Activated CD8-positive, alpha-beta T cell treated with anti-CD3 and anti-CD28 coated beads, Interleukin-2, amount 10 ng/mL, durations not matched to agents 7 days and 5 days (primary cell): ENCODE measurements around the gene GALNT17. TPM values are rescaled to one million over a fixed set of nuclear protein-coding genes. Genes with fewer than 3 reads are reported as not detected.

Experiments used
- ATAC-seq: fragments of 150-1000 bp; cut with Tn5 transposase; one replicate; pipeline ENCODE4 v1.10.0; 2021; ENCODE audit warnings: moderate library complexity
- CTCF ChIA-PET: fragments of 350-600 bp; sonication (Branson Sonifier 250); formaldehyde crosslinking; loops from one replicate; lab custom pipeline; 2021; ENCODE audit warnings: antibody characterized with exemption; lab: Charles Lee
- POLR2A ChIA-PET: fragments of 350-600 bp; sonication (Branson Sonifier 250); formaldehyde crosslinking; loops from one replicate; lab custom pipeline; 2021; ENCODE audit warnings: antibody characterized with exemption; lab: Charles Lee
- DNase-seq: peaks from one replicate; pipeline ENCODE4 v3.0.0-alpha.2; 2020
- H3K27ac Mint-ChIP-seq: one replicate; pipeline ENCODE4 v1.8.0; 2021; ENCODE audit warnings: mild to moderate bottlenecking, mixed read lengths
- H3K27me3 Mint-ChIP-seq: one replicate; pipeline ENCODE4 v1.8.0; 2021; ENCODE audit warnings: low read depth, mixed read lengths
- H3K36me3 Mint-ChIP-seq: one replicate; pipeline ENCODE4 v1.8.0; 2021; ENCODE audit warnings: low read depth, mixed read lengths
- H3K4me1 Mint-ChIP-seq: one replicate; pipeline ENCODE4 v1.8.0; 2021; ENCODE audit warnings: low read depth, mixed read lengths
- H3K4me3 Mint-ChIP-seq: one replicate; pipeline ENCODE4 v1.8.0; 2021; ENCODE audit warnings: mild to moderate bottlenecking, mixed read lengths
- H3K9me3 Mint-ChIP-seq: one replicate; pipeline ENCODE4 v1.8.0; 2022; ENCODE audit warnings: mixed read lengths; ENCODE audit not compliant: insufficient read depth
- total RNA-seq, 2 experiments: library from RNA; stranded (reverse); gene quantifications; one replicate each; pipeline ENCODE4 v1.2.3, GENCODE V29; 2021

The GALNT17 gene
- total RNA-seq, 2 experiments from 2014 or later, result not detected

DNA sequence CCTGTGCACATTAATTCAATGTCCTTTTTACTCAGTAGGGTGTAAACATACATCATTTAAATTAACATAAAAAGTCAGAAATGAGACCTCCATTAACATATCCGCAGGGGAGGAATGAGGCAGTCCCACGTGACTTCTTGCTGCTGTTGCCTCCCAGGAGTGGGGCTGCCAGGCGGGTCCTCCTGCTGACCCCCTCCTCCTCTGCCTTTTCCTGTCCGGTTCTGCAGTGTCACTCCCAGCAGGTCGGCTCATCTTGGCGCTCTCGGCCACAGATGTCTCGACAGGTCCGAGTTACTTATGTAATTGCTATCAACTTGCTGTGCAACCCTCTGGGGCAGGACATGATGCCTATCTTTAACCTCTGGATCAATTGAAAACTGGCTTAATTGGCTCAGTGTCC, 329.6 kb downstream of the GALNT17 start:
- ATAC-seq, result no peak
- DNase-seq, result no peak
- CTCF ChIA-PET, result no interaction called here
- Mint-ChIP-seq H3K27ac (no peak overlapping the region), H3K27me3 (no peaks in the 10 kb centered on the region), H3K4me3 (no peak overlapping the region), H3K36me3 (no peaks in the 10 kb centered on the region), H3K9me3 (peaks cover 15% of the 10 kb centered on the region), H3K4me1 (no peaks in the 10 kb centered on the region)
- POLR2A ChIA-PET, result no interaction called here

DNA sequence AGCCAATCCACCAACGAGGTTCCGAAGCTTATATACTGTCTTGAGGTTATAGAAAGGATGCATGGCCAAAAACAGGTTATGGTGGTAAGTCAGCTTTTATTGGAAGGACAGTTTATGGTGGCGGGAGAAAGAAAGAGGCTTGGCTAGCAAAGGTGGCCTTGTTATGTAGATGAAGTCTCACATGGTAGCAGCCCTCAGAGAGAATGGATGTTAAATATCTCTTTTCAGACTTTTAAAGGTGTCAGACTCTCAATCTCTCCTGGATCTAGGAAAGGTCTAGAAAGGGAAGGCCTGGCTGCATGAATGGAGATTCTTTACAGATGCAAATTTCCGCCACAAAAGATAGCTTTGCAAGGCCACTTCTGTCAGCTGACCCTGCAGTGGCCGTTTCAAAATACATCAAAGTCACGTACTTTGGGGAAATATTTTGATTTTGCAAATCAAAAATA, 333.8 kb downstream of the GALNT17 start:
- no peak for DNase-seq
- H3K9me3 Mint-ChIP-seq, result peaks cover 3% of the 10 kb centered on the region
- POLR2A ChIA-PET, result no interaction called here
- CTCF ChIA-PET, result no interaction called here
- H3K4me3 Mint-ChIP-seq, result no peak overlapping the region
- no peaks in the 10 kb centered on the region for H3K4me1 Mint-ChIP-seq
- no peaks in the 10 kb centered on the region for H3K36me3 Mint-ChIP-seq
- no peaks in the 10 kb centered on the region for H3K27me3 Mint-ChIP-seq
- ATAC-seq, result no peak
- no peak overlapping the region for H3K27ac Mint-ChIP-seq

DNA sequence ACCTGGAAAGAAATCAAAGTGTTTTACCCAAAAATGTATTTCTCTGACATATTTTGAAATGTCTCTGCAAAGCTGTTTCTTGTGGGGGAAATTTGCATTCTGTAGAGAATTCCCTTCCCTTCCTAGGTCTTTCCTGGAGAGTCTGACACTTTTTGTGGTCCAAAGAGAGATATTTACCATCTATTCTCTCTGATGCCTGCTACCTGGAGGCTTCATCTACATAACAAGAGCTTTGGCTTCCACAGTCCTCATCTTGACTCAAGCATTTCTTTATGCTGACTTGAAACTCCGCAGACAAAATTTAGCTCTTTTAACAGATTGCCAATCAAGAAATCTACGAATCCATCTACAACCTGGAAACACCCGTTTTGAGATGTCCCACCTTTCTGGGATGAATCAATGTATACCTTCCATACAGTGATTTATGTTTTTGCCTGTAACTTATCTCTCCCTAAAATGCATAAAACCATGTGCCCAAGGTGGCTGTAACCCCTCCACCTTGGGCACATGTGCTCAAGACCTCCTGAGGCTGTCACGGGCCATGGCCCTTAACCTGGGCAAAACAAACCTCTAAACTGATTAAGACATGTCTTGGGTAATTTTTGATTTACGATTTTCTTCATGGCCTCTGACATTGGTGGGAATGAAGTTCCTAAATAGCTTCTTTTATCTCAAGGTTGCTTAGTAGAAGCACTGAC, 334.7 kb downstream of the GALNT17 start:
- Mint-ChIP-seq H3K27ac (no peak overlapping the region), H3K4me1 (no peaks in the 10 kb centered on the region), H3K4me3 (no peak overlapping the region), H3K9me3 (peaks cover 3% of the 10 kb centered on the region), H3K27me3 (no peaks in the 10 kb centered on the region), H3K36me3 (no peaks in the 10 kb centered on the region)
- DNase-seq (no peak), ATAC-seq (no peak)
- POLR2A ChIA-PET, result no interaction called here
- CTCF ChIA-PET, result no interaction called here

DNA sequence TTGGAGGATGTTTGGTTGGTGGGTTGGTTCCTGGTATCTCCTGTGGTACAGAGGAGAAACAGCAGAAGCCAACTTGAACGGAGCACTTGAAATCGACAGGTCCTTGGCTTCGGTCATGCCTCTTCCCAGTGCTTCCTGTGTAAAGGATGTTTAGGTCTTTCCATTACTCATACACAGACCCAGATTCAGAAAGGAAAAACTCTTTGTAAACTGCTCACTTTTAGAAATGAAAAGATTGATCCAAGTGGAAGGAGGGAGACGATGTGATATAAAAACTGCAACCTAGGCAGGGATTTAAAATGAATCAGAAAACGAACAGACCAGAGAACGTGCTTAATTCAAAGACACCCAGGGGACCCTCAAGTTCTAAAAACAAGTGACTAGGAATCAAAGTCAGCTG, 338.4 kb downstream of the GALNT17 start:
- H3K4me3 Mint-ChIP-seq, result no peak overlapping the region
- H3K27me3 Mint-ChIP-seq, result no peaks in the 10 kb centered on the region
- no peaks in the 10 kb centered on the region for H3K4me1 Mint-ChIP-seq
- H3K27ac Mint-ChIP-seq, result no peak overlapping the region
- no peaks in the 10 kb centered on the region for H3K36me3 Mint-ChIP-seq
- H3K9me3 Mint-ChIP-seq, result peaks cover 9% of the 10 kb centered on the region
- ATAC-seq, result no peak
- ChIA-PET POLR2A (no interaction called here), CTCF (no interaction called here)
- no peak for DNase-seq

DNA sequence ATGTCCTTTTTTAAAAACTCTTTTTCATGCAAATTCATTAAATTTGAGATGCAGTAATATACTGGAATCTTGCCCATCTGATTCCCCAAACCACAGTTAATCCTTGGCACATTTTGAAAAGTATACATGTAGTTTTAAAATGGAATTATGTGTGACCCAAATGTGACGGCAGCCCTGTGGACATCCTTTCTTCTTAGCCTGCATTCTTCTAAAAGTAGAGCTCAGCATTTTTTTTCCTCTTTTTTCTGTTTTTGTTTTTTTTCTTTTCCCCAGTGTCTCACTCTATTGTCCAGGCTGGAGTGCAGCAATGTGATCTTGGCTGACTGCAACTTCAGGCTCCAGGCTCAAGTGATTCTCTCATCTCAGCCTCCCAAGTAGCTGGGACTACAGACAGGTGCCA, 338.9 kb downstream of the GALNT17 start:
- ATAC-seq, result no peak

DNA sequence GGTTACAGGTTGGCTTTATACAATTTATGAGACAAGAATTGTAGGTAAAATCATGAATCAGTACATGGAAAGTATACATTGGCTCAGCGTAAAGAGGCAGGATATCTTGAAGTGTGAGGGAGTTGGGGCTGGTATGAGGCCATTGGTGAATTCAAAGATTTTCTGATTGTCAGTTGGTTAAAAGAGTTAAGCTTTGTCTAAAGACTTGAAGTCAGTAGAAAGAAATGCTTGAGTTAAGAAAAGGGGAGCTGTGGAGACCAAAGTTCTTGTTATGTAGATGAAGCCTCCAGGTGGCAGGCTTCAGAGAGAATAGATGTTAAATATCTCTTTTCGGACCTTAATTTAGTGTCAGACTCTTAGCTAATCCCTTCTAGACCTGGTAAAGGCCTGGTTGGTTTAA, 341.0 kb downstream of the GALNT17 start:
- no peaks in the 10 kb centered on the region for H3K4me1 Mint-ChIP-seq
- ATAC-seq, result no peak

More for the DNA sequence above, 338.9 kb downstream of the GALNT17 start:
- H3K27ac Mint-ChIP-seq, result no peak overlapping the region
- POLR2A ChIA-PET, result no interaction called here
- no peaks in the 10 kb centered on the region for H3K36me3 Mint-ChIP-seq
- H3K9me3 Mint-ChIP-seq, result peaks cover 6% of the 10 kb centered on the region
- H3K4me3 Mint-ChIP-seq, result no peak overlapping the region
- H3K4me1 Mint-ChIP-seq, result no peaks in the 10 kb centered on the region
- CTCF ChIA-PET, result no interaction called here
- no peaks in the 10 kb centered on the region for H3K27me3 Mint-ChIP-seq
- DNase-seq, result no peak

DNA sequence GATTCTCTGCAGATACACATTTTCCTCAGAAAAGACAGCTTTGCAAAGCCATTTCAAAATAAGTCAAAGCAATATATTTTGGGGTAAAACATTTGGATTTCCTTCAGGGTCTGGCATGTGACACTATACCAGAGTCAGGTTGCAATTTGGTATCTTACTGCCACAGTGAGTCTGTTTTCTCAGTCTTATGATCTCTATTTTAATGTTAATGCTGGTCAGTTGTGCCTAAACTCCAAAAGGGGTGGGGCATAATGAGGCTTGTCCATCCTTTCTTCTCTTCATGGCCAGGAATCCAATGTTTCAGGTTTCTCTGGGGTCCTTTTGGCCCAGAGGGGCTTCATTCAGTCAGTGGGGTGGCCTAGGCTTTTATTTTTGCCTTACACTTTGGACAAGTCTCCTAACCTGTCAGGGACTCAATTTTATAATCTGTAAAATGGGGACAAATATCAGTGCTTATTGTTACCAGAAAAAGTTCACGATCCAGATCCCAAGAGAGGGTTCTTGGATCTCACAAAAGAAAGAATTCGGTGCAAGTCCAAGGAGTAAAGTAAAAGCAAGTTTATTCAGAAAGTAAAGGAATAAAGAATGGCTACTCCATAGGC, 341.5 kb downstream of the GALNT17 start:
- Mint-ChIP-seq H3K9me3 (peaks cover 6% of the 10 kb centered on the region), H3K36me3 (no peaks in the 10 kb centered on the region), H3K4me1 (no peaks in the 10 kb centered on the region), H3K27me3 (no peaks in the 10 kb centered on the region), H3K4me3 (no peak overlapping the region), H3K27ac (no peak overlapping the region)
- no peak for DNase-seq
- no peak for ATAC-seq
- POLR2A ChIA-PET, result no interaction called here
- CTCF ChIA-PET, result no interaction called here

More for the DNA sequence above, 341.0 kb downstream of the GALNT17 start:
- no peak overlapping the region for H3K4me3 Mint-ChIP-seq
- no peak overlapping the region for H3K27ac Mint-ChIP-seq
- H3K9me3 Mint-ChIP-seq, result peaks cover 6% of the 10 kb centered on the region
- H3K27me3 Mint-ChIP-seq, result no peaks in the 10 kb centered on the region
- POLR2A ChIA-PET, result no interaction called here
- no peaks in the 10 kb centered on the region for H3K36me3 Mint-ChIP-seq
- no peak for DNase-seq
- CTCF ChIA-PET, result no interaction called here

DNA sequence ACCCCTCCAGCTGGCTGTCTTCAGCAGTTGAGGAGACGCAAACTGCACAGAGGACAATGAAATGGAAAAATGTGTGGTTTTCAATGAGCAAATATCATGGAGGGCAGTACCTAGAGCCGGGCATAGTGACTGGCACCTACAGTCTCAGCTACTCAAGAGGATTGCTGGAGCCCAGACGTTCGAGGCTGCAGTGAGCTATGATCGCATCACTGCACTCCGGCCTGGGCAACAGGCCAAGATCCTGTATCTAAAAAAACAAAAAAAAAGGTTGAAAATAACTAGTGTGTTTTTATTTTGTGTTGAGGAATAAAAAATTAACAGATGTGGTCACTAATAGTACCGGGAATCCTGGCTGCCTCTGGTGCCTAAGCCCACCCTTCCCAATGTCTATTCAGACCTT, 345.5 kb downstream of the GALNT17 start:
- Mint-ChIP-seq H3K27me3 (no peaks in the 10 kb centered on the region), H3K36me3 (no peaks in the 10 kb centered on the region), H3K4me1 (no peaks in the 10 kb centered on the region), H3K9me3 (peaks cover 15% of the 10 kb centered on the region), H3K4me3 (no peak overlapping the region), H3K27ac (no peak overlapping the region)
- POLR2A ChIA-PET, result no interaction called here
- DNase-seq (no peak), ATAC-seq (no peak)
- CTCF ChIA-PET, result no interaction called here

DNA sequence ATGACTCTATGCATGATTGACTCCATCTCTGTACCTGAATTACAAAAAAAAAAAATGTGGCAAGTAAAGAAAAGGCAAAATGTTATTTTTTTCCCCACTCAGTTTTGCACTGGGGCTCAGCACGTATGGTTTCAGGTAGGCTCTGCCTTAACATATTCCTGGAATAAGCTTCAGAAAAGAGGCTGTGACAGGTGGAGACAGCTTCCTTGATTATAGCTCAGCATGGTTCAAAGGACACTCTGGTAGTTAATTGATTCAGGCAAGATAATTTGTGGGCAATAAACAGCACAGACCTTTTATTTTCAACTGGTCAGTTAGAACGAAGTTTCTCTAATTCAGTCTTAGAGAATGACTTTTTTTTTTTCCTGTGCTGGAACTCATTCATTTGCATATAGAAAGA, 347.3 kb downstream of the GALNT17 start:
- no peak for DNase-seq
- ChIA-PET CTCF (no interaction called here), POLR2A (no interaction called here)
- no peak overlapping the region for H3K27ac Mint-ChIP-seq
- no peak for ATAC-seq
- no peaks in the 10 kb centered on the region for H3K4me1 Mint-ChIP-seq
- no peak overlapping the region for H3K4me3 Mint-ChIP-seq
- H3K36me3 Mint-ChIP-seq, result no peaks in the 10 kb centered on the region
- H3K27me3 Mint-ChIP-seq, result no peaks in the 10 kb centered on the region
- peaks cover 13% of the 10 kb centered on the region for H3K9me3 Mint-ChIP-seq

DNA sequence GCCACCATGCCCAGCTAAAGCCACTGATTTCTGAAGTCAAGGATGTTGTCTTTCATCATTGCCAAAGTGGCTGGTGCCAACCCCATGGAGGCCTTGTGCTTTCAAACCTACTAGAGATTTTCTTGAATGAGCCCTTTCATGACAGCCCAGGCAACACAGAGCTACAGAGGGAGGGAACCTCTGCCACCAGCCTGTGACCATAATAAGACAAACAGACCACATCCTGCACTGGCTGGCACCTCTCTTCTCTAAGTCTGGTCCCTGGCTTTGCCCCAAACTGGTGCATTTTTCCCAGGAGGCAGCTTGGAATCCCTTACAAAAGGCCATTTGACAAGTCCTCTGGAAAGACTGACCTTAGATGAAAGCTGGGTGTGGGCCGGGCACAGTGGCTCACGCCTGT, 348.8 kb downstream of the GALNT17 start:
- H3K4me3 Mint-ChIP-seq, result no peak overlapping the region
- no peaks in the 10 kb centered on the region for H3K36me3 Mint-ChIP-seq
- ChIA-PET CTCF (no interaction called here), POLR2A (no interaction called here)
- no peak overlapping the region for H3K27ac Mint-ChIP-seq
- no peak for DNase-seq
- H3K27me3 Mint-ChIP-seq, result no peaks in the 10 kb centered on the region
- H3K9me3 Mint-ChIP-seq, result peaks cover 9% of the 10 kb centered on the region
- ATAC-seq, result no peak
- no peaks in the 10 kb centered on the region for H3K4me1 Mint-ChIP-seq

DNA sequence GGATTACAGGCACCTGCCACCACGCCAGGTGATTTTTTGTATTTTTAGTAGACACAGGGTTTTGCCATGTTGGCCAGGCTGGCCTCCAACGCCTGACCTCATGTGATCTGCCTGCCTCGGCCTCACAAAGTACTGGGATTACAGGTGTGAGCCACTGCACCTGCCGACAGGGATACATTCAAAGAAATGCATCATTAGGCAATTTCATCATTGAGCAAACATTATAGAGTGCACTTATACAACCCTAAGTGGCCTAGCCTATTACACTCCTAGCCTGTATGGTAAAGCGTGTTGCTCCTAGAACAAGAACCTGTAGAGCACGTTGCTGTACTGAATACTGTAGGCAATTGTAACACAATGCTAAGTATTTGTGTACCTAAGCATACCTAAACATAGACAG, 350.3 kb downstream of the GALNT17 start:
- DNase-seq (no peak), ATAC-seq (no peak)
- ChIA-PET POLR2A (no interaction called here), CTCF (no interaction called here)
- no peaks in the 10 kb centered on the region for H3K36me3 Mint-ChIP-seq
- H3K9me3 Mint-ChIP-seq, result peaks cover 11% of the 10 kb centered on the region
- H3K4me1 Mint-ChIP-seq, result no peaks in the 10 kb centered on the region
- H3K4me3 Mint-ChIP-seq, result no peak overlapping the region
- no peak overlapping the region for H3K27ac Mint-ChIP-seq
- H3K27me3 Mint-ChIP-seq, result no peaks in the 10 kb centered on the region

DNA sequence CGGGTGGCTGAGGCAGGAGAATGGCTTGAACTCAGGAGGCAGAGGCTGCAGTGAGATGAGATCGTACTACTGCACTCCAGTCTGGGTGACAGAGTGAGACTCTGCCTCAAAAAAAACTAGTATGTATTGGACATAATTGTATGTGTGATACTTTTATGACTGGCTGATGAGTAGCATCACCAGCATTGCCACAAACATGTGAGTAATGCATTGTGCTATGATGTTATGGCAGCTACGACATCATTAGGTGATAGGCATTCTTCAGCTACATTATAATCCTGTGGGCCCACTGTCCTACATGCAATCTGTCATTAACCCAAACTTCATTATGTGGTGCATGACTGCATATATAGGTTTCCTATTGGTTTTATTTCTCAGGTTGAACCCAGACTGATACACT, 352.4 kb downstream of the GALNT17 start:
- H3K4me3 Mint-ChIP-seq, result no peak overlapping the region
- CTCF ChIA-PET, result no interaction called here

More for the DNA sequence above, 352.4 kb downstream of the GALNT17 start:
- no peak for ATAC-seq
- peaks cover 6% of the 10 kb centered on the region for H3K9me3 Mint-ChIP-seq
- POLR2A ChIA-PET, result no interaction called here
- no peaks in the 10 kb centered on the region for H3K27me3 Mint-ChIP-seq
- H3K27ac Mint-ChIP-seq, result no peak overlapping the region
- DNase-seq, result no peak
- H3K4me1 Mint-ChIP-seq, result no peaks in the 10 kb centered on the region
- H3K36me3 Mint-ChIP-seq, result no peaks in the 10 kb centered on the region
